Activated CD4-positive, alpha-beta T cell treated with anti-CD3 and anti-CD28 coated beads, Interleukin-2, Interleukin-4, amounts not matched to agents 100 ng/mL and 50 ng/mL, durations not matched to agents 16 hours and 8 hours (primary cell): Measurements from ENCODE around the gene LITAF.
A peak's percentile ranks its signal among the peaks of the same experiment; 100 is the strongest.
"Not testable (repeated sequence)": the region's sequence is repeated elsewhere in the genome, so short reads cannot be mapped to it uniquely, and the experiment has no call there.

Experiments
- DNase-seq: peaks from one replicate; pipeline ENCODE4 v3.0.0-alpha.2; 2020; ENCODE audit warnings: low spot score

The LITAF gene

GRCh38 chr16:11572301-11572995, 14.3 kb downstream of the LITAF start:
- DNase-seq: no peak

GRCh38 chr16:11571549-11571948, 15.2 kb downstream of the LITAF start:
- no peak for DNase-seq

GRCh38 chr16:11570806-11571205, 15.9 kb downstream of the LITAF start:
- no peak for DNase-seq

- no peak for DNase-seq
Observed at GRCh38 chr16:11570258-11570657, 16.5 kb downstream of the LITAF start.

- no peak for DNase-seq
Observed at GRCh38 chr16:11566398-11566797, 20.3 kb downstream of the LITAF start.

GRCh38 chr16:11565665-11566064, 21.1 kb downstream of the LITAF start:
- no peak for DNase-seq

GRCh38 chr16:11564046-11564926, 22.4 kb downstream of the LITAF start:
- no peak for DNase-seq

- DNase-seq: no peak
Observed at GRCh38 chr16:11563493-11564040, 23.2 kb downstream of the LITAF start.

GRCh38 chr16:11562941-11563340, 23.8 kb downstream of the LITAF start:
- no peak for DNase-seq

- no peak for DNase-seq
Observed at GRCh38 chr16:11562411-11562810, 24.3 kb downstream of the LITAF start.

GRCh38 chr16:11561856-11562255, 24.9 kb downstream of the LITAF start:
- no peak for DNase-seq

GRCh38 chr16:11561454-11561805, 25.3 kb downstream of the LITAF start:
- DNase-seq: no peak

- DNase-seq: peak; percentile 49
Observed at GRCh38 chr16:11560701-11561453, 25.8 kb downstream of the LITAF start.

- DNase-seq: not testable (repeated sequence)
Observed at GRCh38 chr16:11558308-11558823, 28.4 kb downstream of the LITAF start.

GRCh38 chr16:11557801-11558200, 28.9 kb downstream of the LITAF start:
- no peak for DNase-seq

- no peak for DNase-seq
Observed at GRCh38 chr16:11556945-11557720, 29.6 kb downstream of the LITAF start.

- no peak for DNase-seq
Observed at GRCh38 chr16:11556214-11556819, 30.4 kb downstream of the LITAF start.

- no peak for DNase-seq
Observed at GRCh38 chr16:11554053-11554452, 32.7 kb downstream of the LITAF start.

- DNase-seq: no peak
Observed at GRCh38 chr16:11553371-11553770, 33.3 kb downstream of the LITAF start.

- no peak for DNase-seq
Observed at GRCh38 chr16:11552440-11552839, 34.3 kb downstream of the LITAF start.

GRCh38 chr16:11551842-11552241, 34.9 kb downstream of the LITAF start:
- DNase-seq: no peak
